HEK293 (cell line): ENCODE measurements around the gene ARHGAP4.

Experiments
- BCL11A ChIP-seq: fragments of 450-650 bp; formaldehyde crosslinking; IDR thresholded peaks from 2 replicates; pipeline ENCODE4 v1.5.1; 2016; ENCODE audit warnings: low read depth, missing biosample characterization, missing genetic modification characterization
- SP2 ChIP-seq: fragments of 450-650 bp; formaldehyde crosslinking; IDR thresholded peaks from 2 replicates; pipeline ENCODE4 v1.5.1; 2016; ENCODE audit warnings: missing biosample characterization, missing genetic modification characterization
- ZBTB21 ChIP-seq: fragments of 450-650 bp; formaldehyde crosslinking; IDR thresholded peaks from 2 replicates; pipeline ENCODE4 v1.5.1; 2017; ENCODE audit warnings: missing biosample characterization, missing genetic modification characterization
- ZFHX2 ChIP-seq: fragments of 450-650 bp; formaldehyde crosslinking; conservative IDR thresholded peaks from 2 replicates; pipeline ENCODE4 v1.5.1; 2016; ENCODE audit warnings: missing biosample characterization, missing genetic modification characterization
- ZNF114 ChIP-seq: fragments of 450-650 bp; formaldehyde crosslinking; IDR thresholded peaks from 2 replicates; pipeline ENCODE4 v1.5.0; 2017; ENCODE audit warnings: missing biosample characterization, missing genetic modification characterization
- ZNF16 ChIP-seq: fragments of 450-650 bp; formaldehyde crosslinking; IDR thresholded peaks from 2 replicates; pipeline ENCODE4 v1.5.1; 2016; ENCODE audit warnings: low read depth, missing biosample characterization, missing genetic modification characterization
- ZNF184 ChIP-seq: fragments of 450-650 bp; IDR thresholded peaks from 2 replicates; pipeline ENCODE4 v1.5.1; 2018; ENCODE audit warnings: missing biosample characterization, mild to moderate bottlenecking, missing genetic modification characterization
- ZNF211 ChIP-seq: fragments of 450-650 bp; formaldehyde crosslinking; IDR thresholded peaks from 2 replicates; pipeline ENCODE4 v1.5.1; 2016; ENCODE audit warnings: low read depth, missing biosample characterization, missing genetic modification characterization
- ZNF23 ChIP-seq: fragments of 450-650 bp; formaldehyde crosslinking; IDR thresholded peaks from 2 replicates; pipeline ENCODE4 v1.5.1; 2016; ENCODE audit warnings: missing biosample characterization, missing genetic modification characterization, borderline replicate concordance
- ZNF292 ChIP-seq: fragments of 450-650 bp; formaldehyde crosslinking; IDR thresholded peaks from 2 replicates; pipeline ENCODE4 v1.5.1; 2016; ENCODE audit warnings: low read depth, missing biosample characterization, missing genetic modification characterization, borderline replicate concordance
- ZNF302 ChIP-seq: fragments of 450-650 bp; formaldehyde crosslinking; IDR thresholded peaks from 2 replicates; pipeline ENCODE4 v1.5.1; 2016; ENCODE audit warnings: missing biosample characterization, missing genetic modification characterization, low read depth
- ZNF366 ChIP-seq: fragments of 450-650 bp; formaldehyde crosslinking; conservative IDR thresholded peaks from 2 replicates; pipeline ENCODE4 v1.5.1; 2016; ENCODE audit warnings: missing biosample characterization, missing genetic modification characterization
- ZNF404 ChIP-seq: fragments of 450-650 bp; formaldehyde crosslinking; IDR thresholded peaks from 2 replicates; pipeline ENCODE4 v1.5.1; 2017; ENCODE audit warnings: missing biosample characterization, missing genetic modification characterization
- ZNF530 ChIP-seq: fragments of 450-650 bp; formaldehyde crosslinking; IDR thresholded peaks from 2 replicates; pipeline ENCODE4 v1.5.1; 2016; ENCODE audit warnings: low read depth, missing biosample characterization, missing genetic modification characterization
- ZNF544 ChIP-seq: fragments of 450-650 bp; formaldehyde crosslinking; IDR thresholded peaks from 2 replicates; pipeline ENCODE4 v1.5.0; 2017; ENCODE audit warnings: missing biosample characterization, missing genetic modification characterization
- ZNF560 ChIP-seq: fragments of 450-650 bp; formaldehyde crosslinking; IDR thresholded peaks from 2 replicates; pipeline ENCODE4 v1.5.1; 2017; ENCODE audit warnings: missing biosample characterization, missing genetic modification characterization, borderline replicate concordance
- ZNF585B ChIP-seq: fragments of 450-650 bp; formaldehyde crosslinking; IDR thresholded peaks from 2 replicates; pipeline ENCODE4 v1.5.1; 2016; ENCODE audit warnings: missing biosample characterization, missing genetic modification characterization
- ZNF654 ChIP-seq: fragments of 450-650 bp; formaldehyde crosslinking; IDR thresholded peaks from 2 replicates; pipeline ENCODE4 v1.5.1; 2016; ENCODE audit warnings: low read depth, missing biosample characterization, missing genetic modification characterization
- ZNF768 ChIP-seq: fragments of 450-650 bp; formaldehyde crosslinking; IDR thresholded peaks from 2 replicates; pipeline ENCODE4 v1.5.1; 2018; ENCODE audit warnings: missing biosample characterization, mild to moderate bottlenecking, missing genetic modification characterization
- TF ChIP-seq, protein P1 (sequence below): fragments of 450-650 bp; formaldehyde crosslinking; IDR thresholded peaks from 2 replicates; pipeline ENCODE4 v1.5.1; 2017; ENCODE audit warnings: missing biosample characterization, missing genetic modification characterization
- TF ChIP-seq, protein P2 (sequence below): fragments of 450-650 bp; formaldehyde crosslinking; IDR thresholded peaks from 2 replicates; pipeline ENCODE4 v1.5.1; 2016; ENCODE audit warnings: missing biosample characterization, missing genetic modification characterization
- TF ChIP-seq, protein P3 (sequence below): fragments of 450-650 bp; formaldehyde crosslinking; conservative IDR thresholded peaks from 2 replicates; pipeline ENCODE4 v1.5.1; 2016; ENCODE audit warnings: low read depth, missing biosample characterization, missing genetic modification characterization
- TF ChIP-seq, protein P4 (sequence below): fragments of 450-650 bp; formaldehyde crosslinking; IDR thresholded peaks from 2 replicates; pipeline ENCODE4 v1.5.1; 2016; ENCODE audit warnings: missing biosample characterization, missing genetic modification characterization
- TF ChIP-seq, protein P5 (sequence below): fragments of 450-650 bp; formaldehyde crosslinking; IDR thresholded peaks from 2 replicates; pipeline ENCODE4 v1.5.0; 2017; ENCODE audit warnings: missing biosample characterization, missing genetic modification characterization, borderline replicate concordance
- TF ChIP-seq, protein P6 (sequence below): fragments of 450-650 bp; formaldehyde crosslinking; IDR thresholded peaks from 2 replicates; pipeline ENCODE4 v1.5.1; 2016; ENCODE audit warnings: missing biosample characterization, missing genetic modification characterization

Gene ARHGAP4

DNA sequence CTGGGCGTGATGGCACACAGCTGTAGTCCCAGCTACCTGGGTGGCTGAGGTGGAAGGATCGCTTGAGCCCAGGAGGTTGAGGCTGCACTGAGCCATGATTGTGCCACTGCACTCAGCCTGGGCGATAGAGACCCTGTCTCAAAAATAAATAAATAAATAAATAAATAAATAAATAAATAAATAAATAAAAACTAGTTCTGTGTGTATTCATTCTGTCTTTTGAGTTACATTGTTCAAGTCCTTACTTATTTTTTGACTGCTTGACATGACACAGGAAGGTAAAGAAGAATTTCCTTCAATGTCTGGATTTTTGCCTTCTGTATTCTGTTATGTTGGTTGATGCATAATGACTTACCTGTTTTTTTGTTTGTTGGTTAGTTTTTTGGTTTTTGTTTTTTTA is 11.0 kb upstream of the ARHGAP4 start (continued):
- TF ChIP-seq, protein P1, sequence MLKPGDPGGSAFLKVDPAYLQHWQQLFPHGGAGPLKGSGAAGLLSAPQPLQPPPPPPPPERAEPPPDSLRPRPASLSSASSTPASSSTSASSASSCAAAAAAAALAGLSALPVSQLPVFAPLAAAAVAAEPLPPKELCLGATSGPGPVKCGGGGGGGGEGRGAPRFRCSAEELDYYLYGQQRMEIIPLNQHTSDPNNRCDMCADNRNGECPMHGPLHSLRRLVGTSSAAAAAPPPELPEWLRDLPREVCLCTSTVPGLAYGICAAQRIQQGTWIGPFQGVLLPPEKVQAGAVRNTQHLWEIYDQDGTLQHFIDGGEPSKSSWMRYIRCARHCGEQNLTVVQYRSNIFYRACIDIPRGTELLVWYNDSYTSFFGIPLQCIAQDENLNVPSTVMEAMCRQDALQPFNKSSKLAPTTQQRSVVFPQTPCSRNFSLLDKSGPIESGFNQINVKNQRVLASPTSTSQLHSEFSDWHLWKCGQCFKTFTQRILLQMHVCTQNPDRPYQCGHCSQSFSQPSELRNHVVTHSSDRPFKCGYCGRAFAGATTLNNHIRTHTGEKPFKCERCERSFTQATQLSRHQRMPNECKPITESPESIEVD (tag by site-specific recombination), result no peak
- TF ChIP-seq, protein P2, sequence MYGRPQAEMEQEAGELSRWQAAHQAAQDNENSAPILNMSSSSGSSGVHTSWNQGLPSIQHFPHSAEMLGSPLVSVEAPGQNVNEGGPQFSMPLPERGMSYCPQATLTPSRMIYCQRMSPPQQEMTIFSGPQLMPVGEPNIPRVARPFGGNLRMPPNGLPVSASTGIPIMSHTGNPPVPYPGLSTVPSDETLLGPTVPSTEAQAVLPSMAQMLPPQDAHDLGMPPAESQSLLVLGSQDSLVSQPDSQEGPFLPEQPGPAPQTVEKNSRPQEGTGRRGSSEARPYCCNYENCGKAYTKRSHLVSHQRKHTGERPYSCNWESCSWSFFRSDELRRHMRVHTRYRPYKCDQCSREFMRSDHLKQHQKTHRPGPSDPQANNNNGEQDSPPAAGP (tag by site-specific recombination), result no peak
- peak; percentile 49; the same call in 1 of the 2 replicates for TF ChIP-seq ZNF366
- TF ChIP-seq ZNF184 (tag by site-specific recombination), result no peak
- TF ChIP-seq ZNF404 (tag by site-specific recombination), result no peak; the same call in none of the 2 replicates
- no peak for TF ChIP-seq ZNF211 (tag by site-specific recombination)
- TF ChIP-seq SP2, result no peak
- no peak for TF ChIP-seq ZNF16 (tag by site-specific recombination)
- no peak for TF ChIP-seq ZNF114
- TF ChIP-seq ZNF768, result no peak
- TF ChIP-seq ZNF560 (tag by site-specific recombination), result no peak; the same call in 1 of the 2 replicates
- no peak for TF ChIP-seq ZFHX2 (tag by site-specific recombination)
- TF ChIP-seq, protein P3, sequence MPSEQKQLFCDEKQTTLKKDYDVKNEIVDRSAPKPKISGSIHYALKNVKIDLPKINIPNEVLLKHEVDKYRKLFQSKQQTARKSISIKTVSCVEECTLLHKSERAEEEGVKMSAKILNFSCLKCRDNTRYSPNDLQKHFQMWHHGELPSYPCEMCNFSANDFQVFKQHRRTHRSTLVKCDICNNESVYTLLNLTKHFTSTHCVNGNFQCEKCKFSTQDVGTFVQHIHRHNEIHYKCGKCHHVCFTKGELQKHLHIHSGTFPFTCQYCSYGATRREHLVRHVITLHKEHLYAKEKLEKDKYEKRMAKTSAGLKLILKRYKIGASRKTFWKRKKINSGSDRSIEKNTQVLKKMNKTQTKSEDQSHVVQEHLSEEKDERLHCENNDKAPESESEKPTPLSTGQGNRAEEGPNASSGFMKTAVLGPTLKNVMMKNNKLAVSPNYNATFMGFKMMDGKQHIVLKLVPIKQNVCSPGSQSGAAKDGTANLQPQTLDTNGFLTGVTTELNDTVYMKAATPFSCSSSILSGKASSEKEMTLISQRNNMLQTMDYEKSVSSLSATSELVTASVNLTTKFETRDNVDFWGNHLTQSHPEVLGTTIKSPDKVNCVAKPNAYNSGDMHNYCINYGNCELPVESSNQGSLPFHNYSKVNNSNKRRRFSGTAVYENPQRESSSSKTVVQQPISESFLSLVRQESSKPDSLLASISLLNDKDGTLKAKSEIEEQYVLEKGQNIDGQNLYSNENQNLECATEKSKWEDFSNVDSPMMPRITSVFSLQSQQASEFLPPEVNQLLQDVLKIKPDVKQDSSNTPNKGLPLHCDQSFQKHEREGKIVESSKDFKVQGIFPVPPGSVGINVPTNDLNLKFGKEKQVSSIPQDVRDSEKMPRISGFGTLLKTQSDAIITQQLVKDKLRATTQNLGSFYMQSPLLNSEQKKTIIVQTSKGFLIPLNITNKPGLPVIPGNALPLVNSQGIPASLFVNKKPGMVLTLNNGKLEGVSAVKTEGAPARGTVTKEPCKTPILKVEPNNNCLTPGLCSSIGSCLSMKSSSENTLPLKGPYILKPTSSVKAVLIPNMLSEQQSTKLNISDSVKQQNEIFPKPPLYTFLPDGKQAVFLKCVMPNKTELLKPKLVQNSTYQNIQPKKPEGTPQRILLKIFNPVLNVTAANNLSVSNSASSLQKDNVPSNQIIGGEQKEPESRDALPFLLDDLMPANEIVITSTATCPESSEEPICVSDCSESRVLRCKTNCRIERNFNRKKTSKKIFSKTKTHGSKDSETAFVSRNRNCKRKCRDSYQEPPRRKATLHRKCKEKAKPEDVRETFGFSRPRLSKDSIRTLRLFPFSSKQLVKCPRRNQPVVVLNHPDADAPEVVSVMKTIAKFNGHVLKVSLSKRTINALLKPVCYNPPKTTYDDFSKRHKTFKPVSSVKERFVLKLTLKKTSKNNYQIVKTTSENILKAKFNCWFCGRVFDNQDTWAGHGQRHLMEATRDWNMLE, result peak; percentile 97
- TF ChIP-seq ZNF585B (tag by site-specific recombination), result 0 out of 2 replicates have a peak, but pooled peaks have one; percentile 8
- TF ChIP-seq BCL11A (tag by site-specific recombination), result no peak
- peak; percentile 28; the same call in 1 of the 2 replicates for TF ChIP-seq ZNF302 (tag by site-specific recombination)
- TF ChIP-seq, protein P4, sequence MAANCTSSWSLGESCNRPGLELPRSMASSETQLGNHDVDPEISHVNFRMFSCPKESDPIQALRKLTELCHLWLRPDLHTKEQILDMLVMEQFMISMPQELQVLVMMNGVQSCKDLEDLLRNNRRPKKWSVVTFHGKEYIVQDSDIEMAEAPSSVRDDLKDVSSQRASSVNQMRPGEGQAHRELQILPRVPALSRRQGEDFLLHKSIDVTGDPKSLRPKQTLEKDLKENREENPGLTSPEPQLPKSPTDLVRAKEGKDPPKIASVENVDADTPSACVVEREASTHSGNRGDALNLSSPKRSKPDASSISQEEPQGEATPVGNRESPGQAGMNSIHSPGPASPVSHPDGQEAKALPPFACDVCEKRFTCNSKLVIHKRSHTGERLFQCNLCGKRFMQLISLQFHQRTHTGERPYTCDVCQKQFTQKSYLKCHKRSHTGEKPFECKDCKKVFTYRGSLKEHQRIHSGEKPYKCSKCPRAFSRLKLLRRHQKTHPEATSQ (tag by site-specific recombination), result no peak
- TF ChIP-seq ZBTB21 (tag by site-specific recombination), result peak; percentile 69; the same call in 1 of the 2 replicates
- TF ChIP-seq, protein P5, sequence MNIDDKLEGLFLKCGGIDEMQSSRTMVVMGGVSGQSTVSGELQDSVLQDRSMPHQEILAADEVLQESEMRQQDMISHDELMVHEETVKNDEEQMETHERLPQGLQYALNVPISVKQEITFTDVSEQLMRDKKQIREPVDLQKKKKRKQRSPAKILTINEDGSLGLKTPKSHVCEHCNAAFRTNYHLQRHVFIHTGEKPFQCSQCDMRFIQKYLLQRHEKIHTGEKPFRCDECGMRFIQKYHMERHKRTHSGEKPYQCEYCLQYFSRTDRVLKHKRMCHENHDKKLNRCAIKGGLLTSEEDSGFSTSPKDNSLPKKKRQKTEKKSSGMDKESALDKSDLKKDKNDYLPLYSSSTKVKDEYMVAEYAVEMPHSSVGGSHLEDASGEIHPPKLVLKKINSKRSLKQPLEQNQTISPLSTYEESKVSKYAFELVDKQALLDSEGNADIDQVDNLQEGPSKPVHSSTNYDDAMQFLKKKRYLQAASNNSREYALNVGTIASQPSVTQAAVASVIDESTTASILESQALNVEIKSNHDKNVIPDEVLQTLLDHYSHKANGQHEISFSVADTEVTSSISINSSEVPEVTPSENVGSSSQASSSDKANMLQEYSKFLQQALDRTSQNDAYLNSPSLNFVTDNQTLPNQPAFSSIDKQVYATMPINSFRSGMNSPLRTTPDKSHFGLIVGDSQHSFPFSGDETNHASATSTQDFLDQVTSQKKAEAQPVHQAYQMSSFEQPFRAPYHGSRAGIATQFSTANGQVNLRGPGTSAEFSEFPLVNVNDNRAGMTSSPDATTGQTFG (tag by site-specific recombination), result no peak
- TF ChIP-seq ZNF23 (tag by site-specific recombination), result no peak
- TF ChIP-seq ZNF544, result no peak
- TF ChIP-seq ZNF530 (tag by site-specific recombination), result peak; percentile 64; the same call in 1 of the 2 replicates
- peak; percentile 76; the same call in 1 of the 2 replicates for TF ChIP-seq ZNF292 (tag by site-specific recombination)
- TF ChIP-seq ZNF654 (tag by site-specific recombination), result peak; percentile 58
- TF ChIP-seq, protein P6, sequence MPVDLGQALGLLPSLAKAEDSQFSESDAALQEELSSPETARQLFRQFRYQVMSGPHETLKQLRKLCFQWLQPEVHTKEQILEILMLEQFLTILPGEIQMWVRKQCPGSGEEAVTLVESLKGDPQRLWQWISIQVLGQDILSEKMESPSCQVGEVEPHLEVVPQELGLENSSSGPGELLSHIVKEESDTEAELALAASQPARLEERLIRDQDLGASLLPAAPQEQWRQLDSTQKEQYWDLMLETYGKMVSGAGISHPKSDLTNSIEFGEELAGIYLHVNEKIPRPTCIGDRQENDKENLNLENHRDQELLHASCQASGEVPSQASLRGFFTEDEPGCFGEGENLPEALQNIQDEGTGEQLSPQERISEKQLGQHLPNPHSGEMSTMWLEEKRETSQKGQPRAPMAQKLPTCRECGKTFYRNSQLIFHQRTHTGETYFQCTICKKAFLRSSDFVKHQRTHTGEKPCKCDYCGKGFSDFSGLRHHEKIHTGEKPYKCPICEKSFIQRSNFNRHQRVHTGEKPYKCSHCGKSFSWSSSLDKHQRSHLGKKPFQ (tag by site-specific recombination), result peak; percentile 64; the same call in 1 of the 2 replicates
